Tibial nerve (tissue), 4 donors: ENCODE data around the gene IZUMO2. TPM values are rescaled to one million over a fixed set of nuclear protein-coding genes. Genes with fewer than 3 reads are reported as not detected.
"Not testable (repeated sequence)": the region's sequence is repeated elsewhere in the genome, so short reads cannot be mapped to it uniquely, and the experiment has no call there.

ENCODE experiments used
- DNase-seq, 2 donors: peaks; one replicate each; pipeline ENCODE4 v3.0.0-alpha.2; 2019; ENCODE audit warnings: low spot score in 2 of 2
- H3K27ac ChIP-seq, 4 donors: fragments of 200-600 bp; sonication (generic) in 3 of 4; one replicate each; pipeline ENCODE4 v1.5.1; 2017 to 2019; ENCODE audit warnings: mild to moderate bottlenecking in 1 of 4
- H3K27me3 ChIP-seq, 2 donors: fragments of 200-600 bp; sonication (generic) in 1 of 2; one replicate each; pipeline versions ENCODE4 v1.5.1 to v1.6.0; 2017 to 2019
- H3K36me3 ChIP-seq, 3 donors: fragments of 200-600 bp; sonication (generic); one replicate each; pipeline ENCODE4 v1.5.1; 2018 to 2019
- H3K4me1 ChIP-seq, 4 donors: fragments of 200-600 bp; sonication (generic) in 3 of 4; one replicate each; pipeline ENCODE4 v1.5.1; 2017 to 2019
- H3K4me3 ChIP-seq, 4 donors: fragments of 200-600 bp; sonication (generic) in 3 of 4; one replicate each; pipeline ENCODE4 v1.5.1; 2017 to 2019; ENCODE audit warnings: mild to moderate bottlenecking in 1 of 4, moderate library complexity in 1 of 4
- H3K9me3 ChIP-seq, 4 donors: fragments of 200-600 bp; sonication (generic) in 3 of 4; one replicate each; pipeline ENCODE4 v1.5.1; 2017 to 2019
- EP300 ChIP-seq, 2 donors: sonication (generic); formaldehyde crosslinking; IDR thresholded peaks; one replicate each; pipeline ENCODE4 v1.6.1; 2017; ENCODE audit warnings: antibody characterized with exemption in 2 of 2, mild to moderate bottlenecking in 1 of 2
- POLR2A ChIP-seq, 2 donors: fragments of 450-650 bp; IDR thresholded peaks; one replicate each; pipeline ENCODE4 v1.6.1; 2017; ENCODE audit warnings: antibody characterized with exemption in 2 of 2, mild to moderate bottlenecking in 2 of 2, moderate library complexity in 2 of 2
- WGBS, 2 donors: methylation state at CpG; one replicate each; pipeline ENCODE4 v1.1.5; 2018; 5-methylcytosine and 5-hydroxymethylcytosine counted together
- total RNA-seq, 4 donors: library from RNA; depleted of rRNA; stranded (reverse); fragments of >200 nt; gene quantifications; one replicate each; pipeline ENCODE4 v1.1.0, GENCODE V29; 2016
- TF ChIP-seq, protein P1 (sequence below), 5 experiments: fragments of 200-600 bp in 3 of 5; fragments of 450-650 bp in 2 of 5; sonication (generic) in 3 of 5; IDR thresholded peaks; one replicate each; pipeline ENCODE4 v1.5.1; 2016 to 2019; ENCODE audit warnings: antibody characterized with exemption in 5 of 5, mild to moderate bottlenecking in 3 of 5, moderate library complexity in 2 of 5

The IZUMO2 gene
- total RNA-seq, 4 donors from 2014 or later, result not detected

- Histone ChIP-seq H3K4me3 (peak overlapping the region; percentile 41 to 63 (median 60)), H3K36me3 (no peaks in the 10 kb centered on the region), H3K27me3 (no peaks in the 10 kb centered on the region), H3K27ac (peak overlapping the region; percentile 39 to 80 (median 60)), H3K4me1 (peaks cover 0 to 7% (median 0%) of the 10 kb centered on the region in 4 donors), H3K9me3 (peaks cover 0 to 4% (median 0%) of the 10 kb centered on the region in 4 donors)
- DNase-seq, result peak; percentile 70 to 85
- 0 to 2% methylated on average over 46 to 52 of the region's 52 CpGs for WGBS, 2 donors
- TF ChIP-seq, protein P1, sequence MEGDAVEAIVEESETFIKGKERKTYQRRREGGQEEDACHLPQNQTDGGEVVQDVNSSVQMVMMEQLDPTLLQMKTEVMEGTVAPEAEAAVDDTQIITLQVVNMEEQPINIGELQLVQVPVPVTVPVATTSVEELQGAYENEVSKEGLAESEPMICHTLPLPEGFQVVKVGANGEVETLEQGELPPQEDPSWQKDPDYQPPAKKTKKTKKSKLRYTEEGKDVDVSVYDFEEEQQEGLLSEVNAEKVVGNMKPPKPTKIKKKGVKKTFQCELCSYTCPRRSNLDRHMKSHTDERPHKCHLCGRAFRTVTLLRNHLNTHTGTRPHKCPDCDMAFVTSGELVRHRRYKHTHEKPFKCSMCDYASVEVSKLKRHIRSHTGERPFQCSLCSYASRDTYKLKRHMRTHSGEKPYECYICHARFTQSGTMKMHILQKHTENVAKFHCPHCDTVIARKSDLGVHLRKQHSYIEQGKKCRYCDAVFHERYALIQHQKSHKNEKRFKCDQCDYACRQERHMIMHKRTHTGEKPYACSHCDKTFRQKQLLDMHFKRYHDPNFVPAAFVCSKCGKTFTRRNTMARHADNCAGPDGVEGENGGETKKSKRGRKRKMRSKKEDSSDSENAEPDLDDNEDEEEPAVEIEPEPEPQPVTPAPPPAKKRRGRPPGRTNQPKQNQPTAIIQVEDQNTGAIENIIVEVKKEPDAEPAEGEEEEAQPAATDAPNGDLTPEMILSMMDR (IDR thresholded peaks at IDR 0.05), result peak; percentile 21 to 70 (median 57)
- TF ChIP-seq POLR2A (IDR thresholded peaks at IDR 0.05) (no peak), EP300 (IDR thresholded peaks at IDR 0.05) (peak; percentile 58 to 68)
Observed at GRCh38 chr19:50147462-50148423, 15.3 kb downstream of the IZUMO2 start.

DNA sequence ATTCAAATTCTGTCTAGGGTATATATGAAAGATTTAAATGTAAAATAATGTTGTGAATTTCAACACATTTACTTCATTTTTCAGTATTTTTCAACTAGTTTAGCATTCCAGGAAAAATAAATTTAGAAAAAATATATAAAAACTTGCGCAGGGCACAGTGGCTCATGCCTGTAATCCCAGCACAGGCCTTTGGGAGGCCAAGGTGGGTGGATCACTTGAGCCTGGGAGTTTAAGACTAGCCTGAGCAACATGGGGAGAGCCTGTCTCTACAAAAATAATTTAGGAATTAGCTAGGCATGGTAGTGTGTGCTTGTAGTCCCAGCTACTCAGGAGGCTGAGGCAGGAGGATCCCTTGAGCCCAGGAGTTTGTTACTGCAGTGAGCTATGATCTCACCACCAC, 21.2 kb downstream of the IZUMO2 start:
- not testable (repeated sequence) for H3K9me3 ChIP-seq, H3K4me3 ChIP-seq, H3K27me3 ChIP-seq, H3K36me3 ChIP-seq, DNase-seq, H3K4me1 ChIP-seq, H3K27ac ChIP-seq
- WGBS, 2 donors, result 85 to 95% methylated on average over 1 of the region's 1 CpG

- not testable (repeated sequence) for H3K4me3 ChIP-seq, H3K9me3 ChIP-seq, H3K36me3 ChIP-seq, H3K4me1 ChIP-seq, DNase-seq, H3K27ac ChIP-seq
- 90 to 93% methylated on average over 30 of the region's 36 CpGs for WGBS, 2 donors
- H3K27me3 ChIP-seq, result peaks cover 0 to 17% of the 10 kb centered on the region in 2 donors
Observed at GRCh38 chr19:50140118-50140845, 22.8 kb downstream of the IZUMO2 start.

DNA sequence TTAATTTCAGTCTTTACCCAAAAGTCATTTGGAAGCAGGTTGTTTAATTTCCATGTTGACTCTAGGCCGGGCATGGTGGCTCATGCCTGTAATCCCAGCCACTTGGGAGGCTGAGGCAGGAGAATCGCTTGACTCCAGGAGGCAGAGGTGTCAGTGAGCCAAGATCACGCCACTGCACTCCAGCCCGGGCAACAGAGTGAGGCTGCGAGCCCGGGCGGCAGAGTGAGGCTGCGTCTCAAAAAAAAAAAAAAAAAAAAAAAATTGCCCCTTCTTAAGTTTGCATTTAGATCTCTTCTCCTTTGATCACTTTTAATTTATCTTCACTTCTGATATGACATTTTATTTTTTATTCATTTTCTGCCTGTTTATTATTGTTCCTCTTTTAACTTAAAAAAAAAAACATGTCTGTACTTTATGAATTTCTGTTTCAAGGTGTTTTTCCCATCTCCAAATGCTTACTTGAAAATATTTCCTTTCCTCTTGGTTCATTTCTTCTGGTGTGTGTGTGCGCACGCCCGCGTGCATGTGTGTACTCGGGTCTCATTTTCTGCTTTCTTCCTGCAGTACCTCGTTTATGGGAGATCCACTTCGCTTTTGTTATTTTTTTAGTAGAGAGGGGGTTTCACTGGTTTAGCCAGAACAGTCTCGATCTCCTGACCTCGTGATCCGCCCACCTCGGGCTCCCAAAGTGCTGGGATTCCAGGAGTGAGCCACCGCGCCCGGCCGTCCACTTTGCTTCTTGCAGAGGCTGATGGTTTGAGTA, 26.3 kb downstream of the IZUMO2 start:
- not testable (repeated sequence) for H3K4me3 ChIP-seq, H3K27ac ChIP-seq, H3K9me3 ChIP-seq, H3K4me1 ChIP-seq, H3K36me3 ChIP-seq
- TF ChIP-seq, protein P1 (IDR thresholded peaks at IDR 0.05), result peak in 2 of 5 experiments; percentile 14 to 18
- H3K27me3 ChIP-seq, result peaks cover 0 to 28% of the 10 kb centered on the region in 2 donors
- peak in 1 of 2 donors; percentile 10 for DNase-seq
- 38 to 40% methylated on average over 22 to 23 of the region's 23 CpGs for WGBS, 2 donors

DNA sequence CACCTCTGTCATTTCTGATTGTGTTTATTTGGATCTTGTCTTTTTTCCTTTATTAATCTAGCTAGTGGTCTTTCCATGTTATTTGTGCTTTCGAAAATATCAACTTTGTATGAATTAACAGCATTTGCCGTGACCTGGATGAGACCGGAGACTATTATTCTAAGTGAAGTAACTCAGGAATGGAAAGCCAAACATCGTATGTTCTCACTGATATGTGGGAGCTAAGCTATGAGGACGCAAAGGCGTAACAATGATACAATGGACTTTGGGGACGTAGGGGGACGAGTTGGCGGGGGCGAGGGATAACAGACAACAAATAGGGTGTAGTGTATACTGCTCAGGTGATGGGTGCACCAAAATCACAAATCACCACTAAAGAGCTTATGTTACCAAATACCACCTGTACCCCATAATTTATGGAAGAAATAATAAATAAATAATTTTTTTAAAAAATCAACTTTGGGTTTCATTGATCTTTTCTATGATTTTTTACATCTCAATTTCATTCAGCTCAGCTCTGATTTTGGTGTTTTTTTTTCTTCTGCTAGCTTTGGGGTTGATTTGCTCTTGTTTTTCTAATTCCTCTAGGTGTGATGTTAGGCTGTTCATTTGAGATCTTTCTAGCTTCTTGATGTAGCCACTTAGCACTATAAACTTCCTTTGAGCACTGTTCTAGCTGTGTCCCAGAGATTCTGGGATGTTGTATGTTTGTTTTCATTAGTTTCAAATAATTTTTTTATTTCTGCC, 27.1 kb downstream of the IZUMO2 start:
- TF ChIP-seq, protein P1 (IDR thresholded peaks at IDR 0.05), result peak in 1 of 5 experiments; percentile 11
- H3K4me1 ChIP-seq, H3K36me3 ChIP-seq, H3K27ac ChIP-seq, H3K4me3 ChIP-seq, H3K9me3 ChIP-seq: not testable (repeated sequence)
- WGBS, 2 donors, result 82 to 87% methylated on average over 10 of the region's 10 CpGs
- peaks cover 0 to 28% of the 10 kb centered on the region in 2 donors for H3K27me3 ChIP-seq
- peak in 1 of 2 donors; percentile 9 for DNase-seq

DNA sequence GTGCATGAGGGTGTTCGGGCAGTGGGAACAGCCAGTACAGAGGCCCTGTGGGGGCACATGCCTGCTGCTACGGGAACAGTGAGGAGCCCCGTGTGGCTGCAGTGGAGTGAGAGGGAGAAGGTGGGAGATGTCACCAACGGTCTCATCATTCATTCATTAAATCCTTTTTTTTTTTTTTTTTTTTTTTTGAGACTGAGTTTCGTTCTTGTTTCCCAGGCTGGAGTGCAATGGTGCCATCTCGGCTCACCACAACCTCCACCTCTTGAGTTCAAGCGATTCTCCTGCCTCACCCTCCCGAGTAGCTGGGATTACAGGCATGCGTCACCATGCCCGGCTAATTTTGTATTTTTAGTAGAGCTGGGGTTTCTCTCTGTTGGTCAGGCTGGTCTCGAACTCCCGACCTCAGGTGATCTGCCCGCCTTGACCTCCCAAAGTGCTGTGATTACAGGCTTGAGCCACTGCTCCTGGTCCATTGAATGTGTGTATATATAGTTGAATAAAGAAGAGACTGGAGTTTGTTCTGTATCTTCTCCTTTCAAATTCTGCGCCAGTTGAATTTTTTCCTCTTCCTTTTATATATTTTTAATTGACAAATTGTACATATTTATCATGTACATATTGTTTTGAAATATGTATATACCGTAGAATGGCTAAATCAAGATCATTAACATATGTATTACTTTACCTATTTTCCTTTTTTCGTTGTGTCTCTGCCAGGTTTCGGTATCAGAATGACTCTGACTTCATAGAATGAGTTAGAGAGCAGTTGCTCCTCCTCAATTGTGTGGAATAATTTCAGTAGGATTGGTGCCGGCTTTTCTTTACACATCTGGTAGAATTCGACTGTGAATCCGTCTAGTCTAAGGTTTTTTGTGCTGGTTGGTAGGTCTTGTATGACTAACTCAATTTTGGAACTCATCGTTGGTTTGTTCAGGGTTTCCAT, 28.0 kb downstream of the IZUMO2 start:
- WGBS, 2 donors, result 82% methylated on average over 20 to 21 of the region's 21 CpGs
- H3K4me1 ChIP-seq, H3K9me3 ChIP-seq, DNase-seq, H3K36me3 ChIP-seq, H3K4me3 ChIP-seq, H3K27ac ChIP-seq: not testable (repeated sequence)
- peaks cover 0 to 28% of the 10 kb centered on the region in 2 donors for H3K27me3 ChIP-seq

DNA sequence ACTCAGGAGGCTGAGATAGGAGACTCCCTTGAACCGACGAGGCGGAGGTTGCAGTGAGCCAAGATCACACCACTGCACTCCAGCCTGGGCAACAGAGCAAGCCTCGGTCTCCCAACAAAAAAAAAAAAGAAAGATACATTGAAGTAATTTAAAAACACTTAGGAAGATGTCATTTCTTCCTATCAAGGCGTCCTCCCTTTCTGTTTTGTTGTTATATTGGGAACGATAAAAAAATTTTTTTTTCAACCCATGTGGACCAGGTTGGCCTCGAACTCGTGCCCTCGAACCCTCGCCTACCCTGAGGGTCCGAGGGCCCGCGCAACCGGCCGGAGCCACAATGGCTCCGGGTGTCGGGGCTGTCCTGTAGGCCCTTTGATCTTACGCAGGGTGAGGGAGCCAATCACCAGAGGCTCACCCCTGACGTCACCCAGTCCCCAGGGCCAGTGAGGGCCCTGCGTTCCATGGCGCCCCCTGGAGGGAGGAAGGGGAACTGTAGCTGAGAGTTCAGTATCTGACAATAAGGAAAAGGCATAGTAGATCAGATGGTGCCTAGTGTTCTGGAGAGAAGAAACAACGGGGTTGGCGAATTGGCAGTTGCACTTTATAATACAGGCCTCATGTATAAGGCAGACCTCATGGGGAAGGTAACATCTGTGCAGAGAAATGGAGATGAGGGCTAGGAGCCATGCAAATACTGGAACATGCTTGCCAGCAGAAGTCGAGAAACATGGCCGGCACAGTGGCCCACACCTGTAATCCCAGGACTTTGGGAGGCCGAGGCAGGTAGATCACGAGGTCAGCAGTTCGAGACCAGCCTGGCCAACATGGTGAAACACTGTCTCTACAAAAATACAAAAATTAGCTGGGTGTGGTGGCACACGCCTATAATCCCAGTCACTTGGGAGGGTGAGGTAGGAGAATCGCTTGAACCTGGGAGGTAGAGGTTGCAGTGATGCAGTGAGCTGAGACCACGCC, 29.3 kb downstream of the IZUMO2 start:
- 61% methylated on average over 21 to 22 of the region's 31 CpGs for WGBS, 2 donors
- H3K27ac ChIP-seq, DNase-seq, H3K4me1 ChIP-seq, H3K36me3 ChIP-seq, H3K9me3 ChIP-seq, H3K4me3 ChIP-seq: not testable (repeated sequence)
- H3K27me3 ChIP-seq, result peaks cover 0 to 28% of the 10 kb centered on the region in 2 donors
